Uterus (tissue), 4 donors: ENCODE results near the gene CDS2. TPM values are rescaled to one million over a fixed set of nuclear protein-coding genes. Genes with fewer than 3 reads are reported as not detected.

Experiments
- DNase-seq, 2 donors: peaks; one replicate each; pipeline ENCODE4 v3.0.0-alpha.2; 2019 to 2020
- H3K27ac ChIP-seq, 2 donors: fragments of 200-600 bp; sonication (generic); 1 replicate in 1 of 2; 2 replicates in 1 of 2; pipeline ENCODE4 v1.5.1; 2016 to 2018
- H3K27me3 ChIP-seq, 2 donors: fragments of 200-600 bp; sonication (generic); one replicate each; pipeline ENCODE4 v1.5.1; 2018 to 2019; ENCODE audit warnings: control low read depth in 1 of 2
- H3K36me3 ChIP-seq, 2 donors: fragments of 200-600 bp; sonication (generic); one replicate each; pipeline ENCODE4 v1.5.1; 2019; ENCODE audit warnings: control low read depth in 1 of 2
- H3K4me1 ChIP-seq, 2 donors: fragments of 200-600 bp; sonication (generic); one replicate each; pipeline ENCODE4 v1.5.1; 2018 to 2019; ENCODE audit warnings: control low read depth in 1 of 2
- H3K4me3 ChIP-seq, 2 donors: fragments of 200-600 bp; sonication (generic); 1 replicate in 1 of 2; 2 replicates in 1 of 2; pipeline ENCODE4 v1.5.1; 2018 to 2019; ENCODE audit warnings: mild to moderate bottlenecking in 1 of 2
- H3K9me3 ChIP-seq, 2 donors: fragments of 200-600 bp; sonication (generic); one replicate each; pipeline ENCODE4 v1.5.1; 2019; ENCODE audit warnings: control low read depth in 1 of 2
- POLR2A ChIP-seq, 2 donors: fragments of 450-650 bp; IDR thresholded peaks; one replicate each; pipeline ENCODE4 v1.6.1; 2016; ENCODE audit warnings: antibody characterized with exemption in 2 of 2, mild to moderate bottlenecking in 1 of 2, moderate library complexity in 1 of 2
- intact Hi-C: fragments of 100-400 bp; cut with DNase I; formaldehyde crosslinking; loops from one replicate; pipeline ENCODE4 v1.15.1; 2023; ENCODE audit warnings: low total_unique reads
- total RNA-seq, 4 donors: library from RNA; depleted of rRNA in 3 of 4; stranded (reverse); fragments of >200 nt in 3 of 4; gene quantifications; one replicate each; pipeline versions ENCODE4 v1.1.0 to v1.2.4, GENCODE V29; 2014 to 2023
- TF ChIP-seq, protein P1 (sequence below), 4 experiments: fragments of 200-600 bp in 2 of 4; fragments of 450-650 bp in 2 of 4; sonication (generic) in 2 of 4; IDR thresholded peaks; one replicate each; pipeline ENCODE4 v1.5.1; 2016 to 2019; ENCODE audit warnings: antibody characterized with exemption in 4 of 4, mild to moderate bottlenecking in 2 of 4, moderate library complexity in 1 of 4
- donor health status: DM: yes; HTN: yes; CAD: no.

The CDS2 gene
- total RNA-seq, 4 donors from 2014 or later = 22.5 to 66.6 (median 41.7) TPM

DNA sequence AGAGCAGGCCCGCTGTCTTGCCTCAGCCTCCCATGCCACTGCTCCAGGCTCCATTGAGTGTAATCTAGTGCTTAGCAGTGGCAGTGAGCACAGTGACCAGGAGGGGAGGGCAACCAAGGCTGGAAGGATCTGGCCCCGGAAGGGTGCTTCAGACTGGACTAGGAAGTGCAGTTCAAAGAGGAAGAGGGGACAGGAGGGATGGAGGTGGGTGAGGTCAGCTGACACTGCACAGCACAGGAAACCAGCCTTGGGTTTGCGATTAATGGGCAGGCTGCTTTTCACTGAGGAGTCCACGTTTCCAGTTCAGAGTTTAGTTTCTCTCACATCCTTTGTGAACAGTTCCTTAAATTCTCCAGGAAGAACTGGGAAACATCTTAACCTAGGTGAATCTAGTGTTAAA is 46.9 kb downstream of the CDS2 start:
- Histone ChIP-seq H3K27ac (no peak overlapping the region), H3K27me3 (no peaks in the 10 kb centered on the region), H3K4me1 (no peaks in the 10 kb centered on the region), H3K36me3 (no peaks in the 10 kb centered on the region), H3K9me3 (no peaks in the 10 kb centered on the region), H3K4me3 (no peak overlapping the region)
- intact Hi-C loops = no loop called here
- DNase-seq = no peak
- TF ChIP-seq POLR2A (IDR thresholded peaks at IDR 0.05) = no peak
- TF ChIP-seq, protein P1, sequence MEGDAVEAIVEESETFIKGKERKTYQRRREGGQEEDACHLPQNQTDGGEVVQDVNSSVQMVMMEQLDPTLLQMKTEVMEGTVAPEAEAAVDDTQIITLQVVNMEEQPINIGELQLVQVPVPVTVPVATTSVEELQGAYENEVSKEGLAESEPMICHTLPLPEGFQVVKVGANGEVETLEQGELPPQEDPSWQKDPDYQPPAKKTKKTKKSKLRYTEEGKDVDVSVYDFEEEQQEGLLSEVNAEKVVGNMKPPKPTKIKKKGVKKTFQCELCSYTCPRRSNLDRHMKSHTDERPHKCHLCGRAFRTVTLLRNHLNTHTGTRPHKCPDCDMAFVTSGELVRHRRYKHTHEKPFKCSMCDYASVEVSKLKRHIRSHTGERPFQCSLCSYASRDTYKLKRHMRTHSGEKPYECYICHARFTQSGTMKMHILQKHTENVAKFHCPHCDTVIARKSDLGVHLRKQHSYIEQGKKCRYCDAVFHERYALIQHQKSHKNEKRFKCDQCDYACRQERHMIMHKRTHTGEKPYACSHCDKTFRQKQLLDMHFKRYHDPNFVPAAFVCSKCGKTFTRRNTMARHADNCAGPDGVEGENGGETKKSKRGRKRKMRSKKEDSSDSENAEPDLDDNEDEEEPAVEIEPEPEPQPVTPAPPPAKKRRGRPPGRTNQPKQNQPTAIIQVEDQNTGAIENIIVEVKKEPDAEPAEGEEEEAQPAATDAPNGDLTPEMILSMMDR (IDR thresholded peaks at IDR 0.05) = no peak

DNA sequence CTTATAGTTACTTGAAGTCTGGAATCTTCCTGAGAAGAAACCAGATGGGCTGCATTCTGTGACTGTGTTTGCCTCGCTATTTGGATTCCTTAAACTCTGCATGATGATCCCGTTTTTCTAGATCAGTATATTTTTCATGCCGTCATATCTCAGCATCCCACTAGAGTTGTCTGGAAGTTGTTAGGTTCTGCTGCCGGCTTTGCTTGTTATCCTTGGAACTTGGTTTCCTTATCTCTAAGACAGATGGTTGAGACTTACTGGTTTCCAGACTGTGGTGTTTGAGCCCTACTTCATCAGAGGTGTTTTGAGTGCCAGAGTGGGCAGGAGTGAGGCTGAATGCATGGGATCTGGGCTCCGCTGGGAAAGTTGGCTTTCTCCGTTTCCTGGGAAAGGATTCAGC is 50.3 kb downstream of the CDS2 start:
- no peaks in the 10 kb centered on the region for H3K9me3 ChIP-seq
- peaks cover 0 to under 1% of the 10 kb centered on the region in 2 donors for H3K4me1 ChIP-seq
- intact Hi-C loops = no loop called here
- H3K36me3 ChIP-seq = no peaks in the 10 kb centered on the region
- no peaks in the 10 kb centered on the region for H3K27me3 ChIP-seq
- H3K4me3 ChIP-seq = no peak overlapping the region
- no peak for DNase-seq
- no peak overlapping the region for H3K27ac ChIP-seq
- TF ChIP-seq, protein P1 (IDR thresholded peaks at IDR 0.05) = no peak
- TF ChIP-seq POLR2A (IDR thresholded peaks at IDR 0.05) = no peak

DNA sequence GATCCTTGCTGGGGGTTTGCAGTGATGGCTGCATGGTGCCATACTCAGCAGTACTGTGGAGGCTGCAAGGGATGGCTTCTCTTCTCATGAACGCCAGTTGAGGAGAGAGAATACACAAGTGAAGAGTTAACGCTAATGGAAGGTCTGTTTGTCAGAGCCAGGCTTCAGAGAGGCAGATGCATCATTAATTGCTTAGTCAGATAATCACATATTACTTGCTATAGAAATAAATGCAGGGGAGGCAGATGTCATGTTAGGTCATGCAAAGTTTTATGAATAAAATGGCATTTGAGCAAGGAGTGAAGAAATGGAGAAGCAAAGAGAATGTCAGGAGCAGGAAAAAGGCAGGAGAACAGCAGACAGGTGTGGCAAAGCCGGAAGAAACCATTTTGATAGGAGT is 51.2 kb downstream of the CDS2 start:
- no peaks in the 10 kb centered on the region for H3K27me3 ChIP-seq
- H3K27ac ChIP-seq = no peak overlapping the region
- no peaks in the 10 kb centered on the region for H3K9me3 ChIP-seq
- H3K4me3 ChIP-seq = no peak overlapping the region
- intact Hi-C loops = no loop called here
- DNase-seq = no peak
- H3K36me3 ChIP-seq = no peaks in the 10 kb centered on the region
- H3K4me1 ChIP-seq = peaks cover 0 to 6% of the 10 kb centered on the region in 2 donors
- no peak for TF ChIP-seq POLR2A (IDR thresholded peaks at IDR 0.05)
- TF ChIP-seq, protein P1 (IDR thresholded peaks at IDR 0.05) = no peak

DNA sequence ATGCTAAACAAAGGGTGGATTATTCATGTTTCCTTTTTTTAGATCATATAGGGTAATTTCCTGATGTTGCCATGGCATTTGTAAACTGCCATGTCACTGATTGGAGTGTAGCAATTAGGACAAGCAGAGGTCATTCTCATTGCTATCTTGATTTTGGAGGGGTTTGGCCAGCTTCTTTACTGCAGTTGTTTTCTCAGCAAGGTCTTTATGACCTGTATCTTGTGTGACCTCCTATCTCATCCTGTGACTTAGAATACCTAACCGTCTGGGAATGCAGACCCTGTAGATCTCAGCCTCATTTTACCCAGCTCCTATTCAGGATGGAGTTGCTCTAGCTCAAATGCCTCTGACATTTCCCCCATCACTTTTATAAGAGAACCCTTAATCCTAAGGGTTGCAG is 53.6 kb downstream of the CDS2 start:
- H3K36me3 ChIP-seq = no peaks in the 10 kb centered on the region
- H3K4me3 ChIP-seq = no peak overlapping the region
- H3K27ac ChIP-seq = no peak overlapping the region
- TF ChIP-seq, protein P1 (IDR thresholded peaks at IDR 0.05) = no peak
- TF ChIP-seq POLR2A (IDR thresholded peaks at IDR 0.05) = no peak
- no peaks in the 10 kb centered on the region for H3K27me3 ChIP-seq
- intact Hi-C loops = no loop called here
- H3K9me3 ChIP-seq = no peaks in the 10 kb centered on the region
- DNase-seq = no peak
- H3K4me1 ChIP-seq = peaks cover 0 to 6% of the 10 kb centered on the region in 2 donors

DNA sequence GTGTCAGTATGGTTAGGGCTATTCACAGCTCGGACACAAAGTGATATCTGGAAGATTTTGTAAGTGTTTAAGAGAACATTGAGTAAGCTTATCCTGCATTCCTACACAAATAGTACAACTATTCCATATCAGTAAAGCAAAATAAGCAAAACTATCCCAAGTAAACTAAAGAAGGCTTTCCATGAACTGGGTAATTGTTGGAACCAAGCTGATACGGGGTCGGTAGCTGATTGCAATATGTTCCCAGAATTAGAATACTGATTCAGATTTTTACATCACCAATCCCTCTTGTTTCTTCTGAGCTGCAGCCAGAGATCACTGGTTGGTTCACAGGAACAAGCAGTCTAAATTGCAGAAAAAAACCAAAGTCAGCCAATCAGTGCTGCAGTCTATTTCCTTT is 54.1 kb downstream of the CDS2 start:
- no peak for DNase-seq
- H3K4me1 ChIP-seq = peaks cover 0 to 6% of the 10 kb centered on the region in 2 donors
- no peaks in the 10 kb centered on the region for H3K9me3 ChIP-seq
- no peaks in the 10 kb centered on the region for H3K36me3 ChIP-seq
- H3K27ac ChIP-seq = no peak overlapping the region
- no peaks in the 10 kb centered on the region for H3K27me3 ChIP-seq
- no peak overlapping the region for H3K4me3 ChIP-seq
- intact Hi-C loops = no loop called here
- no peak for TF ChIP-seq POLR2A (IDR thresholded peaks at IDR 0.05)
- TF ChIP-seq, protein P1 (IDR thresholded peaks at IDR 0.05) = no peak
